WERI-Rb-1 (cell line): ENCODE results near the gene DLD.

Experiments used
- DNase-seq: peaks from one replicate; pipeline ENCODE4 v3.0.0-alpha.2; 2020
- H3K27ac ChIP-seq: fragments of 250-450 bp; sonication (Bioruptor Pico); 2 replicates; pipeline ENCODE4 v1.5.1; 2020; ENCODE audit warnings: mild to moderate bottlenecking, moderate library complexity
- H3K27me3 ChIP-seq: fragments of 250-450 bp; sonication (Bioruptor Pico); 2 replicates; pipeline ENCODE4 v1.5.1; 2021; ENCODE audit warnings: mild to moderate bottlenecking, low read depth, moderate library complexity; ENCODE audit not compliant: insufficient read depth, severe bottlenecking
- H3K36me3 ChIP-seq: fragments of 250-450 bp; sonication (Bioruptor Pico); 2 replicates; pipeline ENCODE4 v1.5.1; 2020; ENCODE audit warnings: mild to moderate bottlenecking, moderate library complexity
- H3K4me3 ChIP-seq: 2 replicates; pipeline ENCODE4 v1.5.1; 2011; ENCODE audit warnings: low read depth, mild to moderate bottlenecking, control low read depth, low read length
- H3K9me3 ChIP-seq: fragments of 250-450 bp; sonication (Bioruptor Pico); 2 replicates; pipeline ENCODE4 v1.5.1; 2021; ENCODE audit warnings: mild to moderate bottlenecking, moderate library complexity; ENCODE audit not compliant: severe bottlenecking
- TF ChIP-seq, protein P1 (sequence below): IDR thresholded peaks from 2 replicates; pipeline ENCODE4 v1.5.1; 2011; ENCODE audit warnings: low read depth, mild to moderate bottlenecking, control low read depth, inconsistent platforms, low read length

The DLD gene

DNA sequence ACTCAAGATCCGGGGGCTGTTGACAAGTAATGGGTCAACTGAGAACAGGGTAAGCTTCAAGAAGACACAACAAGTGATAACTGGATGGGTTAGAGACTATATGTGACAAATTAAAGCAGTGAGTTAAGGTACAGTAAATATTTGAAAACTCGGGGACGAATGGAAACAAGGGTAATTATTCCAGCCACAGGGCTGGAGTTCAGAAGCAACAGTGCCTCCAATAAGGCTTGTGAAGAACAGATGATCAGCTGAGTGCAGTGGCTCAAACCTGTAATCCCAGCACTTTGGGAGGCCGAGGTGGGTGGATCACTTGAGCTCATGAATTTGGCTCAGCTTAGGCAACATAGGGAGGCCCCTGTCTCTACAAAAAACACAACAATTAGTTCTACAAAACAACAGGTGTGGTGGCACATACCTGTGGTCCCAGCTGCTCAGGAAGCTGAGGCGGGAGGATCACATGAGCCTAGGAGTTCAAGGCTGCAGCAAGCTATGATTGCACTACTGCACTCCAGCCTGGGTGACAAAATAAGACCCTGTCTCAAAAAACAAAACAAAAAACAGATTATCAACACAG is 20.5 kb upstream of the DLD start:
- Histone ChIP-seq H3K4me3 (no peak overlapping the region), H3K9me3 (no peaks in the 10 kb centered on the region), H3K36me3 (no peaks in the 10 kb centered on the region), H3K27ac (no peak overlapping the region), H3K27me3 (no peaks in the 10 kb centered on the region)
- no peak for DNase-seq
- TF ChIP-seq, protein P1, sequence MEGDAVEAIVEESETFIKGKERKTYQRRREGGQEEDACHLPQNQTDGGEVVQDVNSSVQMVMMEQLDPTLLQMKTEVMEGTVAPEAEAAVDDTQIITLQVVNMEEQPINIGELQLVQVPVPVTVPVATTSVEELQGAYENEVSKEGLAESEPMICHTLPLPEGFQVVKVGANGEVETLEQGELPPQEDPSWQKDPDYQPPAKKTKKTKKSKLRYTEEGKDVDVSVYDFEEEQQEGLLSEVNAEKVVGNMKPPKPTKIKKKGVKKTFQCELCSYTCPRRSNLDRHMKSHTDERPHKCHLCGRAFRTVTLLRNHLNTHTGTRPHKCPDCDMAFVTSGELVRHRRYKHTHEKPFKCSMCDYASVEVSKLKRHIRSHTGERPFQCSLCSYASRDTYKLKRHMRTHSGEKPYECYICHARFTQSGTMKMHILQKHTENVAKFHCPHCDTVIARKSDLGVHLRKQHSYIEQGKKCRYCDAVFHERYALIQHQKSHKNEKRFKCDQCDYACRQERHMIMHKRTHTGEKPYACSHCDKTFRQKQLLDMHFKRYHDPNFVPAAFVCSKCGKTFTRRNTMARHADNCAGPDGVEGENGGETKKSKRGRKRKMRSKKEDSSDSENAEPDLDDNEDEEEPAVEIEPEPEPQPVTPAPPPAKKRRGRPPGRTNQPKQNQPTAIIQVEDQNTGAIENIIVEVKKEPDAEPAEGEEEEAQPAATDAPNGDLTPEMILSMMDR = no peak

DNA sequence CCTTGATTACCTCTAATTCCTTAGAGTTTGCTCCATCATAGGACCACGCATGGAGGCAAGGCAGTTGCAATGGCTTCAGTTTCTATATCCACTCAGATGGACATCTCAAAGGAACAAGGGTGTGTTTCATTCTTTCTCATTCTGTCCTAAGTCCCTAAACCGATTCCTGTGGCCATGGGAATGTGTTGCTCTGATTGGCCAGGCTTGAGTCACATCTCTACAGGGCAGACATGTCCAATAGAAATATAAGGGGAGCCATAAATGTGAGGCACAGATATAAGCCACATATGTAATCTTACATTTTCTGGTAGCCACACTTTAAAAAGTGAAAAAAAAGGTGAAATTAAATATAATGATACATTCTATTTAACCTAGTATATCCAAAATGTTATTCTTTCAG is 16.9 kb upstream of the DLD start:
- H3K9me3 ChIP-seq = no peaks in the 10 kb centered on the region
- no peak overlapping the region for H3K4me3 ChIP-seq
- TF ChIP-seq, protein P1 = no peak
- DNase-seq = no peak
- H3K27ac ChIP-seq = no peak overlapping the region
- no peaks in the 10 kb centered on the region for H3K36me3 ChIP-seq
- H3K27me3 ChIP-seq = no peaks in the 10 kb centered on the region

DNA sequence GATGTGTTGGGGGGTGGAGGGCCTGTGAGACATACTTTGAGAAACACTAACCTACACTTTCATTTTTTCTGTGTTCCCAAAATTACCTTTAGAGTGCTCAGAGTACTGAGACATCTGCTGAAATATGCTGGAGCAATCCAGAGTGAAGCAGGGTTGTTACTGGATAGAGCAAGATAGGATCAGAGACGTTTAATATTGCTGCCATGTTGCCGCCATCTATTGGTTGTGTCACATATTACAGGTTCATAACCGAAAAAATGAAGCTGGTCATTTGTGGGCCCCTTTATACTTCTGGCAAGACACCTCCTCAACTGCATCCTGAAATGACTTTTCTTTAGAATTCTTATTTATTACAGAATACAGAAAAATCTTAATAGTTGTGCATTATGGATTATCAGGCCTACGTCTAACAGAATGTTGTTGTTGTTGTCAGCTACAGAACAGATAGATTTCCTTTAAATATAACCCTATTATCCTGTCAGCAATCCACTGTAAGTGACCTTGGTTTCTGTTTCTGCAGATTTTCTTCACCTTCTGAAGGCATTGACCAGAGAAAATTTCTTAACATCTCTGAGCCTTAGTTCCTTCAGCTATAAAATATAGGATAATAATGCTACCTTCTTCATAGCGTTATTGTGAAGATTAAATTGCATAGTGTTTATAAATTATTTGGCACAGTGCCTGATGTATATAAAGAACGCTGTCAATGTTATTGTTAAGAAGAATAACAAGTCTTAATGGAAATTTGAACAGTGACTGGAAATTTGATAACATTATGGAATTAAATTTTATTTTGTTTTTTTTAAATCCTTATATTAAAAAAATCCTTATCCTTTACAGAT is 16.2 kb upstream of the DLD start:
- Histone ChIP-seq H3K4me3 (no peak overlapping the region), H3K9me3 (no peaks in the 10 kb centered on the region), H3K36me3 (no peaks in the 10 kb centered on the region), H3K27me3 (no peaks in the 10 kb centered on the region), H3K27ac (no peak overlapping the region)
- TF ChIP-seq, protein P1 = peak; percentile 60
- peak; percentile 48 for DNase-seq

DNA sequence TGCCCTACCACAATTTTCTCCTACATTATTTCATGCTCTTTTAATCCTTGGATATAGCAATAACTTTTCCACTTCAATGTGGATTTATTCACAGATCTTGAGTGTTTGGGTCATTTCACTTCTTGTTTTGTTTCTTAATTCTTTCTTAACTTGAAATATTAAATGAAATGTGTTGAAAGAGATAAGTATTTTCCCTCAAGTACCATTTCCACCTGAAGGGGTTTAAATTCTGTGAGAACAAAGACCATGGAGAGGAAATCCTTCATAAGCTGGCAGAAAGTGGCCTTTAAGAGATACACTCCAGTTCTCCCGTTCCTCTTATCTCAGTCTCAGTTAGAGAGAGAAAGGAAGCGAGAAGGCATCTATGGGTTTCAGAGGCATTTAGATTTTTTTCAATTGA is 14.1 kb upstream of the DLD start:
- Histone ChIP-seq H3K27me3 (no peaks in the 10 kb centered on the region), H3K9me3 (no peaks in the 10 kb centered on the region), H3K4me3 (no peak overlapping the region), H3K36me3 (no peaks in the 10 kb centered on the region), H3K27ac (no peak overlapping the region)
- TF ChIP-seq, protein P1 = no peak
- DNase-seq = no peak

DNA sequence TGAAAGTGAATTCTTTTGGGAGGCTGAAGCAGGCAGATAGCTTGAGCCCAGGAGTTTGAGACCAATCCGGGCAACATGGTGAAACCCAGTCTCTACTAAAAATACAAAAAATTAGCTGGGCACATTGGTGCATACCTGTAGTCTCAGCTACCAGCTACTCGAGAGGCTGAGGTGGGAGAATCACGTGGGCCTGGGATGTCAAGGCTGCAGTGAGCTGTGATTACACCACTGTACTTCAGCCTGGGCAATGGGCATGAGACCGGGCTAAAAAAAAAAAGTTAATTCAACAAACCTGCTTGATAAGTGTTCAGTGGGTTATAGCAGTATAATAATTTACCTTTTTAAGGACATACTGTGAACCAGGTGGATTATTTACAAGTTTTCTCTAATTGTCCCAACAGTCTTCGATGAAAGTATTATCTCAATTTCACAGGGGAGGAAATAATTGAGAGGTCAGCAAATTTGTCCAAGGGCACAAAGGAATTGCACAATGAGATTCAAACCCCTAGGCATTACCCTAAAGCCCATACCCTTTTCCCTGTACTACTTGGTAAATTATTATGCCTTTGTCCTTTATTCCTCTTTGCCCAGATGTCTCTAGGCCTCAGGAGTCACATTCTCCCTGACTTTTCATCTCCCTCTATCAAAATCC is 13.1 kb upstream of the DLD start:
- TF ChIP-seq, protein P1 = no peak
- Histone ChIP-seq H3K4me3 (no peak overlapping the region), H3K9me3 (no peaks in the 10 kb centered on the region), H3K27ac (no peak overlapping the region), H3K27me3 (no peaks in the 10 kb centered on the region), H3K36me3 (no peaks in the 10 kb centered on the region)
- no peak for DNase-seq
